ENCODE data around the gene MYO10. TPM values are rescaled to one million over a fixed set of nuclear protein-coding genes. Genes with fewer than 3 reads are reported as not detected.

MYO10 gene
- total RNA-seq, 1 donor: 37.1 TPM

DNA sequence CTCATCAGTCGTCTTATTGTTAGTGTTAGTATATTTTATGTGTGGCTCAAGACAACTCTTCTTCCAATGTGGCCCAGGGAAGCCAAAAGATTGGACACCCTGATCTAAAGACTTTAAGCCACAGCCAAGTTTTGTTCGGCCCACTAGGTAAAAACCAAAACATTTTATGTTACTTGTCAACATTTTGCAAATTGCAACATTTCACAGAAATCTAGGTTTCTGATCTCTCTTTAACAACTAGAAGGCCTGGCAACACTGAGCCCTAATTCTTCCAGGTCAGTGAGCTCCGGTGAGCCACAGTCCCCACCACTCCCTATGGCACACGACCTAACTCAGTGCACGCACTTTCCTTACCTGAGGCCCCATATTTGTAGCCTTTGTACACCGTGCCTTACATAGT, 24.0 kb downstream of the MYO10 start:
- DNase-seq (ENCODE audit: low read depth): no peak
- no peak overlapping the region for H3K4me3 ChIP-seq (ENCODE audit: low read depth, low read length)
- TF ChIP-seq CTCF (IDR thresholded peaks at IDR 0.05; ENCODE audit: insufficient read depth, low read length): no peak

DNA sequence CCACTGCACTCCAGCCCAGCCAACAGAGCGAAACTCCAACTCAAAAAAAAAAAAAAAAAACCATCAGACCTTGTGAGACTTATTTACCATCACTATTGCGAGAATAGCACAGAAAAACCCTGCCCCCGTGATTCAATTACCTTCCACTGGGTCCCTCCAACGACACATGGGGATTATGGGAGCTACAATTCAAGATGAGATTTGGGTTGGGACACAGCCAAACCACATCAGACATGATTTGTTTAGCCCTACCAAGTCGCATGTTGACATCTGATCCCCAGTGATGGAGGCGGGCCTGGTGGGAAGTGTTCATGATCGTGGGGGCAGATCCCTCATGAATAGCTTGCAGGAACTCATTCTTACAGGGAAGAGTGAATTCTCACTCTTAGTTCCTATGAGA, 26.6 kb downstream of the MYO10 start:
- TF ChIP-seq CTCF (IDR thresholded peaks at IDR 0.05; ENCODE audit: insufficient read depth, low read length): no peak
- DNase-seq (ENCODE audit: low read depth): no peak
- H3K4me3 ChIP-seq (ENCODE audit: low read depth, low read length): no peak overlapping the region

- H3K4me3 ChIP-seq (ENCODE audit: low read depth, low read length): no peak overlapping the region
- TF ChIP-seq CTCF (IDR thresholded peaks at IDR 0.05; ENCODE audit: insufficient read depth, low read length): no peak
- no peak for DNase-seq (ENCODE audit: low read depth)
Observed at GRCh38 chr5:16907270-16907669, 28.8 kb downstream of the MYO10 start.

DNA sequence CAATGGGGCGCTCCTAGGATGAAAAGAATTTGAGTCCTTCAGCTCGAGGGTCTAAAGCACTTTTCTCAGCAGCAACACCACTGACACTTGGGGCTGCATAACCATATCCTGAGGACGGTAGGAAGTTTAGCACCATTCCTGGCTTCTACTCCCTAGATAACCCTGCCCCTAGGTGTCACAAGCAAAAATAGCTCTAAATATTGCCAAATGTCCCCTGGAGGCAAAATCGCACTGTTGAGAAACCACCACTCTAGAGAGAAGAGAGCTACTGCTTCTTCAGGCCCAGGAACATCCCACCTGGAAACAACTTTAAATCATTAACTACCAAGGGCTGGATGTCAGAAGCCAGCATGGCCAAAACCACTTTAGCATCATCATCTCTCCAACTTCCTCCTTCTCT, 29.8 kb downstream of the MYO10 start:
- no peak for TF ChIP-seq CTCF (IDR thresholded peaks at IDR 0.05; ENCODE audit: insufficient read depth, low read length)
- DNase-seq (ENCODE audit: low read depth): no peak
- no peak overlapping the region for H3K4me3 ChIP-seq (ENCODE audit: low read depth, low read length)

DNA sequence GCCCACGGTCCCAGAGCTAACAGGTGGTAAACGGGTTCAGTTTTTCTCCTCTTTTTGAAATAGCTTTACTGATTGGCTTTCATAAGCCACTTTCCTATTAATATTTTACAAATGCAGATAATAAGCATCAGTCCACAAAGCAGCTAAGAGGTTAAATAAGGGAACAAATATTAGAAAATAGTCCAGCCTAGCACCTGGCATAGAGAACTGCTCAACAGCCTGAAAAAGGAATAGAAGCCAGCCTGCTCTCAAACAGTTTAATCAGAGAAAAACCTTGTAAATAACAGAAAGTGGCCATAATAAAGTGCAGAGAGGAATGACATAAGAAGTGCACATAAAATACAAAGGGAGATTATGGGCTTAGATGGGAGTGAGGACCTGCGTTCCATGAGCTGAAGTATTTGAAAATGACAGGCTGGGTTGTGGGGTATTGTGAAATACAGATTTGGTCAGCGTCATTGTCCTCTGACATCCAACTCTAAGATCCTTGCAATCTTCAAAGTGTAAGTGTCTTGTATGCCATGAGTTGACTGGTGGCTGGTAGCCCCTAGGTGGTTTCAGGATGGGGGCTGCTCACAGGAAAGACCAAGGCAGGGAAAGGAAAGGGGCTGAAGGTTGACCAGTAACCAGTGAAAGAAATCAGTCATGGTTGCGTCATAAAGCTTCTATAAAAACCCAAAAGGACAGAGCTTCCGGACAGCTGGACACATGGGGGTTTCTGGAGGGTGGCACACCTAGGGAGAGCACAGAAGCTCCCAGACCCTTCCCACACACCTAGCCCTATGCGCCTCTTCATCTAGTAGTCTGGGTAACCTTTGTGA, 32.4 kb downstream of the MYO10 start:
- H3K4me3 ChIP-seq (ENCODE audit: low read depth, low read length): no peak overlapping the region
- TF ChIP-seq CTCF (IDR thresholded peaks at IDR 0.05; ENCODE audit: insufficient read depth, low read length): no peak
- DNase-seq (ENCODE audit: low read depth): no peak

- TF ChIP-seq CTCF (IDR thresholded peaks at IDR 0.05; ENCODE audit: insufficient read depth, low read length): no peak
- DNase-seq (ENCODE audit: low read depth): peak; percentile 56
Observed at GRCh38 chr5:16902846-16903245, 33.2 kb downstream of the MYO10 start.

More at GRCh38 chr5:16902846-16903245, 33.2 kb downstream of the MYO10 start:
- H3K4me3 ChIP-seq (ENCODE audit: low read depth, low read length): no peak overlapping the region
